Measurements from ENCODE around the gene EPB41L4B.

EPB41L4B gene

GRCh38 chr9:109319626-109320241 is 1.1 kb downstream of the EPB41L4B start:
- no peak for DNase-seq

- no peak for DNase-seq
Measured at GRCh38 chr9:109319017-109319625, 1.7 kb downstream of the EPB41L4B start.

DNA sequence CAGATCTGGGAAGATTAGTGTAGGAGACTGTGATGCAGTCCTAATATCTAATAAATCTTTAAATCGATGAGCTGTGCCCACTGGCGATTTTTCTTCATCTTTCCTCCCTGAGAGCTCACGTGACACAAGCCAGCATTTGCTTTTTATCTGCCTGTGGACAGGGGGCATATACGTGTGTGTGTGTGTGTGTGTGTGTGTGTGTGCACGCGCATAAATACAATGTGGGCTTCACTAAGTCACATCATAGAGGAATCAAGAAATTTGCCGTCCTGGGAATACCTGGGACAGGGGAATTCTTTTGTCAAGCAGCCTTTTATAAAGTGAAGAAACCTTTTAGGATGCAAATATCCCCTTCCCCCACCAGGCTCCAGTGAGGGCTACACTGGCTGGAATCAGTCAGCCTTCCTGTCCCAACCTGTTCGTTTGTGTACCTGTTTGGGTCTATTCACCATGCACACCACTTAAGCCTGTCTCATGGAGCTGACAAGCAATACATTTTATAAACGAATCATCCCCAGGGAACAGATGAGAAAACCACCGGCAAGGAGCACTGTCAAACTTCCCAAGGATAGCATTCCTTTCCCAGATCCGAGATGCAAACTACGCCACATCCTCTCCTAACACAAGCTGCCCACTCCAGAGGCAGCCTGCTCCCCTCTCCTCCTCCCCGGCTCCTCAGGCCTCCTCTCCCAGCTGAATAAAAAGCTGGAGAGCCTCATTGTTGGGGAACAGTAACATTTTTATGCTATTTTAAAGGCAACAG is 2.7 kb downstream of the EPB41L4B start:
- peak; percentile 18 for DNase-seq

- no peak for DNase-seq
Measured at GRCh38 chr9:109317311-109317978, 3.4 kb downstream of the EPB41L4B start.

DNA sequence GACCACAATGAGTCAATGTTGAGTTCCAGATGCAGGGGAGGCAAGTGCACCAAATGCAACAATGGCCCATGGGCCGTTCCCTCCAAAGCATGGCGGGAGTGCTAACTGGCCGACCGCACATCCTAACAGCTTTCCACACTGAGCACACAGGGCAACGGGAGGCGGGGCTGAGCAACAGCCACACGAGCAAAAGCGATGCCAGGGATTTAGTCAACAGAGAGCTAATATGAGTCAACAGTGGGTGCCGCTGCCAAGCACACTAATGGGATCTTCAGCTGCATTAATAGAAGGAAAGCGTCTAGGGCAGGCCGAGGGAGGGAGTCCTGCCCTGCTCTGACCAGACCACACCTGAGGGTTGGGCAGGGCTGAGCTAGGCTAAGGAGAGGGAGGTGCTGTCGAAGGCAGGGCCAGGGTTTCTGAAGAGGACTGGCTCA is 4.6 kb downstream of the EPB41L4B start:
- peak; percentile 12 for DNase-seq

GRCh38 chr9:109315480-109316206 is 5.2 kb downstream of the EPB41L4B start:
- no peak for DNase-seq

- no peak for DNase-seq
Measured at GRCh38 chr9:109314011-109314531, 6.8 kb downstream of the EPB41L4B start.

- DNase-seq: no peak
Measured at GRCh38 chr9:109313351-109313750, 7.5 kb downstream of the EPB41L4B start.

- no peak for DNase-seq
Measured at GRCh38 chr9:109312783-109313182, 8.1 kb downstream of the EPB41L4B start.

- DNase-seq: no peak
Measured at GRCh38 chr9:109311731-109312130, 9.1 kb downstream of the EPB41L4B start.

DNA sequence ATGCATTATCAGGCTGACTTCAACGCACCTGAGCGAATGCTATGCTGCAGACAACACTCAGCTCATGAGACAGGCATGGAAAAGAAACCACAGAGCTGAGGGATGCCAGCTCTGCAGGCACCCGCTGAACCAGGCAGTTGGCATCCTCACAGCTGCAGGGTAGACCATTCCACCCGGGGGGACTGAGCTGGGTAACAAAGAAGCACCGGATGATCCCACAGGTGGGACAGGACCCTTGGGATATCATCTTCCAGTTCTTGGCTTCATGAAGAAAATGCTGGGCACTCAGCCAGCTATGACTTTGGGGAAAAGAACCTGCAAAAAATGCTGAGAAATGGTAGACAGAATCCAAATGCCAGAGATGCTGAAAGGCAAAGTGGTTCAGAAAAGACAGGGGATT is 9.6 kb downstream of the EPB41L4B start:
- peak; percentile 29 for DNase-seq

- DNase-seq: peak; percentile 43
Measured at GRCh38 chr9:109310486-109310901, 10.4 kb downstream of the EPB41L4B start.

GRCh38 chr9:109309282-109309681 is 11.6 kb downstream of the EPB41L4B start:
- no peak for DNase-seq

GRCh38 chr9:109307380-109308240 is 13.2 kb downstream of the EPB41L4B start:
- DNase-seq: no peak

DNA sequence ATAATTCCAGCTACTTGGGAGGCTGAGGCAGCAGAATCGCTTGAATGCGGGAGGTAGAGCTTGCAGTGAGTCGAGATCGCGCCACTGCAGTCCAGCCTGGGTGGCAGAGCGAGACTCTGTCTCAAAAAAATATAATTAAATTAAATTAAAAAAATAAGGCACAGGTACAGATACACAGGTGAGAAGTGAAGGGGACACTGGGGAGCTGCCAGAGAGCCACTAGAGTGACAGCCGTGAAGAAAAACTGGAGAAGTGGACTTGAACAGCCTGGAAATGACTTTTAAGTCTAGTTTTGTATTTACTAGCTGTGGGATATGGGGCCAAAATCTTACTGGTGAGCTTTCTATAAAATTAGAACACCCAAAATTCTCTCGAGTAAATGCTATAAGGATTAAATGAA is 15.1 kb downstream of the EPB41L4B start:
- DNase-seq: no peak

DNA sequence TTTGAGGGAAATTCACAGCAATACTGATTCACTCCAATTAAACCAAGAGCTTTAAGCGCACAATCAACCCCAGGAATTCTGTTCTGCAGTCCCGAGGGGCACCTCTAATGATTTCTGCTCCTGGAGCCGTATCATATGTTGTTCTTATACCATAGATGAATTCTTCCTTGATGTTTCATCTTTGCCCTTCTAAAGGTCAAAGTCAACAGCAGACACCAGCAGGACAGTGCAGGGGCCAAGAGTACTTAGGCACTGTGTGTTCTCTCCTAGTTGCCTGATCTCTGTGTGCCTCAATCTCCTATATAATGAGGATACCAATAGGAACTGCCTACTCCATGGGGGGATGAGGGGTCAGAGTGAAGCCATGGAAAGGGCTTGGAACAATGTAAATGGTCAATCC is 16.5 kb downstream of the EPB41L4B start:
- no peak for DNase-seq

DNA sequence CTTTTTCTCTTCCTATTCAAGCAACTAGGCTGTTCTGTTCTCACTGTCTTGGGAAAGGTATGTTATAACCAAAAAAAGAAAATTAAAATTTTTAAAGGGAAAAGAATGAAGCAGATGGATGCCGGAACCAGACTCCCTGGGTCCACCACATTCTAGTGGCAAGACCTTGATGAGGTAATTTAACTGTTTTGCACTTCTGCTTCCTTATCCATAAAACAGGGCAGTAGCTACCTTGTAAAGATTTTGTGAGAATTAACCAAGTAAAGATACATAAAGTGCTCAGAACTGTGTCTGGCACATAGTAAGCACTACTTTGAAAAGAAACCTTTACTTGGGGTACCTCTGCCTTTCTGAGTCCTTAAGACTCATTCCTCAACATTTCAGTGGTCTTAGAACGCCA is 17.0 kb downstream of the EPB41L4B start:
- DNase-seq: no peak

DNA sequence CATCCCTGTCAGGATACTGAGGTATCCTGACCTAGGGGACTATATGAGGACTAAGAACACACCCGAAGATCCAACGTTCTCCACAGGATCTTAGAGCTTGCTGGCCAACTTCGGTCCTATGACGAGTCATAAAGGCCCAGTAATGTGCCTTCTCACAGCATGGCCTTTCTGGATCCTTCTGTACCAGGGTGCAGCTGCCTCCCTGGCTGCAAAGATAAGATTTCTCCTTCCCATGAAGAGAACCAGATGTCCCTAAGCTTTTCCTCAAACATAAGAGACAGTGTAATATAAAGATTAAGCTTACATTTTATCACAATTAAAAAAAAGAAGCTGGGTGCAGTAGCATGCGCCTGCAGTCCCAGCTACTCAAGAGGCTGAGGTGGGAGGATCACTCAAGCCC is 18.3 kb downstream of the EPB41L4B start:
- no peak for DNase-seq

DNA sequence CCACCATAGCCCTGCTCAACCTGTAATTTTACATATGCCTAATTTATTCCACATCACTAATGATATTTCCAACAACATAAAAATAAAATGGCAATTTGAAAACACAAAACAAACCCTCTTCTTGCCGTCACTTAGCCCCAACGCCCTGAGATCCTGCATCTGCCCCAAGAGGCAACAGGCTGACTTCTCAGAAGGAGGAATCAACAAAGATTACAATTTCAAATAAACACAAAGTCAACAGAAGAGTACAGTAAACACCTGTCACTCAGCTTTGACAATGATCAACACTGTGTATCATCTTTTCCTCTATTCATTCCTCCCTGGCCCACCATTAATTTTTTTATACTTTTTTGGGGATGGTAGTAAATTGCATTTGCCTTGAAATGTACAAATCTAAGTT is 19.8 kb downstream of the EPB41L4B start:
- no peak for DNase-seq

- no peak for DNase-seq
Measured at GRCh38 chr9:109299891-109300290, 21.0 kb downstream of the EPB41L4B start.

- DNase-seq: peak; percentile 89
Measured at GRCh38 chr9:109297899-109298298, 23.0 kb downstream of the EPB41L4B start.

Measured in fibroblast of skin of right quadriceps (primary cell).